GM04504 (cell line): Measurements from ENCODE around the gene CORO7.
A peak's percentile ranks its signal among the peaks of the same experiment; 100 is the strongest.

Source experiments
- DNase-seq: peaks from one replicate; pipeline ENCODE4 v3.0.0-alpha.2; 2012; ENCODE audit warnings: low read depth

CORO7 gene

DNA sequence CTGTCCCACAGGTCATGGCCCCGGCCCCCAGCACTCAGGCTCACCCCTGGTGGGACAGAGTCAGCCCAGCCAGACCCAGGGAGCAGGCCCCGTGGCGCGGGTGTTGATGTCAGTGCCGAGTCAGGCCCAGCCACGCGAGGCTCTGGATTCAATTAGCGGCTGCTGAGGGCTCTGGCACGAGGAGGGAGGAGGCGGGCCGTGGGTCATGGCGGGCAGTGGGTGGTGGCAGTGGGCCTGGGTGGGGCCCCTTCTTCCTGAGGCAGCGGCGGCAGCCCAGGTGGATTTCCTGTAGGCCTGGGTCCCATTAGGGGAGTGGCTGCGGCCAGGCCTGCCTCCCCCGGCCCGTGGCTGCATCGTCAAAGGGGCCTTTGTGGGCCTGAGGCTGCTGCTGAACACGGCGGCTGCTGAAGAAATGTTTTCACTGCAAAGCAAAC lies 31.9 kb downstream of the CORO7 start:
- peak; percentile 64 for DNase-seq

DNA sequence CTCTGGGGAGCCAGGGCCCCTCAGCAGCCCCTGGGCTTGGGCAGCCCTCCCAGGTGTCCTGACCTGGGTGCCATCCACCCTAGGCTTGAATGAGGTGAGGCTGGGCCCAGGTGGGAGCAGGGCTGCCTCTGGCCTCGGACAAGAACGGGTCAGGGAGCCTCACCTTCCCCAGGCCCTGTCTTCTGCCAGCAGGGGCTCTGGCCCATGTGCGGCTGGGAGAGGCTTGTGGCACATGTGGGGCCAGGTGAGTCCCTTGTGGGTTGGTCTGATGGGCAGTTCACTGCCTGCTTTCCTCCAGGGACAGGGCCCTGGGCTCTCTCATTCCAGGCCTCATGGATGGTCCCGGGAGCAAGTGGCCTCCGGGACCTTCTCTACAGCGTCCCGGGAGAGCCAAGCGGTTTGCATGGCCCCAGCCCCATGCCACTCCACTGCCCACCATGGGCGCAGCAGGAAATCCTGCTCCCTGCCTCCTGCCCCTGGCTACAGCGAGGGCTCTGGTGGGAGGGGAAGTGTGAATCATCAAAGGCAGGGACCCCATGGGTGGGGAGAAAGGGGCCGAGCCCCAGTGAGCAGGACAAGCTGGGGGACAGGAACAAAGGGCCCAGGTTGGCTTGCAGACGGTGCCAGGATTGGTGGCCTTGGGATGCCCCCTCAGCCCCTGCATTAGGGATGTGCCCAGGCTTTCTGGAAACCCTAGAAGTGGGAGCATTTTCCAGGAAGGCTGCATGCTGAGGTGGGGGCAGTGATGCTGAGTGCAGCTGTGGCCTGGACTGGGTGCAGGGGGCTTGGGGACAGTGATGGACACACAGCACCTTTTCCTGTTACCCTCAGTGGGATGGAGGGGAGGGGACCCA lies 32.6 kb downstream of the CORO7 start:
- DNase-seq, result no peak

DNA sequence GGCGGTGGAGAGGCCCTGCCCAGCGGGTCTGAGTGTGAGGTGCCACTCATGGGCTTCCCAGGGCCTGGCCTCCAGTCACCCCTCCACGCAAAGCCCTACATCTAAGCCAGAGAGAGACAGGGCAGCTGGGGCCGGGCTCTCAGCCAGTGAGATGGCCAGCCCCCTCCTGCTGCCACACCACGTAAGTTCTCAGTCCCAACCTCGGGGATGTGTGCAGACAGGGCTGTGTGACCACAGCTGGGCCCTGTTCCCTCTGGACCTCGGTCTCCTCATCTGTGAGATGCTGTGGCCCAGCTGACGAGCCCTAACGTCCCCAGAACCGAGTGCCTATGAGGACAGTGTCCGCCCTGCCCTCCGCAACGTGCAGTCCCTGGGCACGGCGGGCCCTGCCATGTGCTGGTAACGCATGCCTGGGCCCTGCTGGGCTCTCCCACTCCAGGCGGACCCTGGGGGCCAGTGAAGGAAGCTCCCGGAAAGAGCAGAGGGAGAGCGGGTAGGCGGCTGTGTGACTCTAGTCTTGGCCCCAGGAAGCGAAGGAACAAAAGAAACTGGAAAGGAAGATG lies 33.5 kb downstream of the CORO7 start:
- no peak for DNase-seq

DNA sequence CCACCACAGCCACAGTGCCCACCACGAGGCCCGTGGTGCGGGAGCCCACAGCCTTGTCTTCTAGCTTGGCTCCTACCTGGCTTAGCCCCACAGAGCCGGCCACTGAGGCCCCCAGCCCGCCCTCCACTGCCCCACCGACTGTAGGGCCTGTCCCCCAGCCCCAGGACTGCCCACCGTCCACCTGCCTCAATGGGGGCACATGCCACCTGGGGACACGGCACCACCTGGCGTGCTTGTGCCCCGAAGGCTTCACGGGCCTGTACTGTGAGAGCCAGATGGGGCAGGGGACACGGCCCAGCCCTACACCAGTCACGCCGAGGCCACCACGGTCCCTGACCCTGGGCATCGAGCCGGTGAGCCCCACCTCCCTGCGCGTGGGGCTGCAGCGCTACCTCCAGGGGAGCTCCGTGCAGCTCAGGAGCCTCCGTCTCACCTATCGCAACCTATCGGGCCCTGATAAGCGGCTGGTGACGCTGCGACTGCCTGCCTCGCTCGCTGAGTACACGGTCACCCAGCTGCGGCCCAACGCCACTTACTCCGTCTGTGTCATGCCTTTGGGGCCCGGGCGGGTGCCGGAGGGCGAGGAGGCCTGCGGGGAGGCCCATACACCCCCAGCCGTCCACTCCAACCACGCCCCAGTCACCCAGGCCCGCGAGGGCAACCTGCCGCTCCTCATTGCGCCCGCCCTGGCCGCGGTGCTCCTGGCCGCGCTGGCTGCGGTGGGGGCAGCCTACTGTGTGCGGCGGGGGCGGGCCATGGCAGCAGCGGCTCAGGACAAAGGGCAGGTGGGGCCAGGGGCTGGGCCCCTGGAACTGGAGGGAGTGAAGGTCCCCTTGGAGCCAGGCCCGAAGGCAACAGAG lies 34.2 kb downstream of the CORO7 start:
- no peak for DNase-seq

DNA sequence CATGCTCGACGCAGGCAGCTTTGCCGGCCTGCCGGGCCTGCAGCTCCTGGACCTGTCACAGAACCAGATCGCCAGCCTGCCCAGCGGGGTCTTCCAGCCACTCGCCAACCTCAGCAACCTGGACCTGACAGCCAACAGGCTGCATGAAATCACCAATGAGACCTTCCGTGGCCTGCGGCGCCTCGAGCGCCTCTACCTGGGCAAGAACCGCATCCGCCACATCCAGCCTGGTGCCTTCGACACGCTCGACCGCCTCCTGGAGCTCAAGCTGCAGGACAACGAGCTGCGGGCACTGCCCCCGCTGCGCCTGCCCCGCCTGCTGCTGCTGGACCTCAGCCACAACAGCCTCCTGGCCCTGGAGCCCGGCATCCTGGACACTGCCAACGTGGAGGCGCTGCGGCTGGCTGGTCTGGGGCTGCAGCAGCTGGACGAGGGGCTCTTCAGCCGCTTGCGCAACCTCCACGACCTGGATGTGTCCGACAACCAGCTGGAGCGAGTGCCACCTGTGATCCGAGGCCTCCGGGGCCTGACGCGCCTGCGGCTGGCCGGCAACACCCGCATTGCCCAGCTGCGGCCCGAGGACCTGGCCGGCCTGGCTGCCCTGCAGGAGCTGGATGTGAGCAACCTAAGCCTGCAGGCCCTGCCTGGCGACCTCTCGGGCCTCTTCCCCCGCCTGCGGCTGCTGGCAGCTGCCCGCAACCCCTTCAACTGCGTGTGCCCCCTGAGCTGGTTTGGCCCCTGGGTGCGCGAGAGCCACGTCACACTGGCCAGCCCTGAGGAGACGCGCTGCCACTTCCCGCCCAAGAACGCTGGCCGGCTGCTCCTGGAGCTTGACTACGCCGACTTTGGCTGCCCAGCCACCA lies 35.1 kb downstream of the CORO7 start:
- DNase-seq, result no peak

DNA sequence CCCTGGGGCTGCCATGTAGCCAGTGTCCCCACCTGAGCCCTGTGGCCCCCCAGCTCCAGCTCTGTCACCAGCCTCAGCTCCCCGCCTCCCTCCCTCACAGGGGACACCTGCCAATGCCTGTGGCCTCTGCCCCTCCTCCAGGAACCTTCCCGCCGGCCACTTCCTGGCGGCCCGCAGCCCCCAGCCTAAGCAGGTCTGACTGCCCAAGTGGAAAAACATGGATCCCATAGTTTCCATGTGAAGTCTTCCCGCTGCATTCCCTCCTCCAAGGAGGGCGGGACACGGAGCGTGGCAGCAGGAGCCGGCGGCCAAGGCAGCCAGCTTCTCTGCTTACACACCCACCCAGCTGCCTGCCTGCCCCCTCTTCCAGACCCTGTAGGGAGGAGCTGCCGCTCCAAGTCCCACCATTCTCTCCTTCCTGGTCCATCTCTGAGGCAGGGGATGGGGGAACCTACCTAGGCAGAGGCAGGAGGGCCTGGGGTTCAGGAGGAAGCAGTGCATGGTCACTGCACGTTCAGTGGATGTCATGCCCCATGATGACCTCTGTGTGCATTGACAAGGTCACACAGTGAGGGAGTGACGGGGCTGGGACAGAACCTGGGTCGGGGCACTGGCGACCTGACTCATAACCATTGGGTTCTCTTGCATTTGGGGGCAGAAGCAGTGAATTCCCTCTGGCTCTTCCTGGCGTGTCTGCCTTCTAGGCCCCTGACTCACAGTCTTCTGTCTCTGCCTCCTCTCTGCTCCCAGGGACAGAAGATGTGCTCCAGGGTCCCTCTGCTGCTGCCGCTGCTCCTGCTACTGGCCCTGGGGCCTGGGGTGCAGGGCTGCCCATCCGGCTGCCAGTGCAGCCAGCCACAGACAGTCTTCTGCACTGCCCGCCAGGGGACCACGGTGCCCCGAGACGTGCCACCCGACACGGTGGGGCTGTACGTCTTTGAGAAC lies 36.0 kb downstream of the CORO7 start:
- no peak for DNase-seq

DNA sequence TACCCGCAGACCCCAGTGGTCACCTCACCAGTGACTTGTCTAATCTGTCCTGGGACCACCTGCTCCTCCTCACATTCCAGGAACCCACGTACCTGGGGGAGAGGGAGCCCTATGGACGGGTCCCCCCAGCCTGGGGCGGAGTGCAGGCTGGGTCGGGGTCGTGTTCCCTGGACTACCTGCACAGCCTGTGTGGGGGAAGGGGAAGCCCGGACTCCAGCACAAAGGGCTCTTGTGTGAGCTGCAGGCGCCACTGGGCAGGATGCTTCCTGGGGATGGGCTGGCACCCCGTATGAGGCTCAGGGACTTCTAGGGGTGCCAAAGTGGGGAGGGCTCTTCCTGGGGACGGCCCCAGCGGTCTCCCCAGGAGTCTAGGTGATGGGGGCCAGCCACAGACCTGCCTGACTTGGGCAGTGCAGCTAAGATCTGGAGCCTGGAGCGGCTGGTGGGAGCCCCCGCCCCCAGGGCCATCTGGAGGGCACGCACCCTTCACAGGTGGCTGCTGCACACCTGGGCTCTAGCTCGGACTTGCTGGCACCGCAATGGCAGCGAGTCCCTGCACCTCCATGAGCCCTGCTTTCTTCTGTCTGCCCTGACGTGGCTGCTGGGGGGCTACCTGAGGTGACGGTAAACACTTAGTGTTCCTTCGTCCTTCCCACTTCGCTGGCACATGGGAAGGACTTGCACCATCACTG lies 37.3 kb downstream of the CORO7 start:
- DNase-seq, result no peak

DNA sequence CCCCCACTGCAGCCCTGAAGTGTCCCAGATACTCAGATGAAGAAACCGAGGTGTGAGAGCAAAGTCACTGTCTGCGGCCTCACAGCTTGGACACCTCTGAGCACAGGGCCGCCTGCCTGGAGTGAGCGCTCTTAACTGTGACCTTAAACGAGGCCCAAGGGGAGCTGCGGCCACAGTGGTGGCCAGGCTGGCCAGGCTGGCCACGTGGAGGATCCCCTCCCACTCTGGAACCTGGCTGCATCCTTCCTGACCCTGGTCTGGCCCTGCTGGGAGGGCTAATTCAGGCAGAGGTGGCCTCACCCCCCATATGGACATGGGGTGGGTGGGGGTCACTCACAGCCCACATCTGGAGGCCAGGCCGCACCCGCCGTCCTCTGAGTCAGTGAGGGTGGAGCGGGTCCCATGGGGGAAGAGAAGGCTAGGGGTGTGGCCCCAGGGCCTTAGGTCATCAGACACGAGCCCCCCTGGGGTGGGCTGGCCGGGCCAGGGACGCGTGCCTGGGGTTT lies 38.2 kb downstream of the CORO7 start:
- peak; percentile 70 for DNase-seq

DNA sequence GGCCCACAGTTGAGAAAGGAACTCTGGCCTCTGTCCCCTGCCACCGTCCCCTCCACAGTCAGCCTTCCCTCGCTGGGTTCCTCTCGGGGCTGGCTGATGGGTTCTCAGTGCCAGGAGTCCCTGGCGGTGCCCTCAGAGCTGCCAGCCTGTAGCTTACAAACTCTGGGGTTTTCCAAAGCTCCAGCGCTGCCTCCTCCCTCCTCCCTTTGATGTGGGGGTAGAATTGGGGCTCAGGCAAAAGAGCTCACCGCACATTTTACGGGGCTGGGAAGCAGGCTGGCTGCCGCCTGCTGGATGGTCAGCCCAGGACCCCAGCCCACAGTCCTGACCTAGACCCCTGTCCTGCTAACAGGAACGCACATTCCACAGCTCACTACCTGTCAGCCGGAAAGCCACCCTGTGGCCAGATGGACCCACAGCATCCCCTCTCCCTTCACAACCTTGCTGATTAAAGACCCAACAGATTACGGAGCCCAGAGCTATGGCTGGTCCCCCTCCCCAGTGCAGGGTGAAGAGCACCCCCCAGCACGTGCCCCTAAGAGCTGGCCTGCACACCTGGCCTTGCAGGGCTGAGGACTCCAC lies 38.7 kb downstream of the CORO7 start:
- DNase-seq, result no peak

DNA sequence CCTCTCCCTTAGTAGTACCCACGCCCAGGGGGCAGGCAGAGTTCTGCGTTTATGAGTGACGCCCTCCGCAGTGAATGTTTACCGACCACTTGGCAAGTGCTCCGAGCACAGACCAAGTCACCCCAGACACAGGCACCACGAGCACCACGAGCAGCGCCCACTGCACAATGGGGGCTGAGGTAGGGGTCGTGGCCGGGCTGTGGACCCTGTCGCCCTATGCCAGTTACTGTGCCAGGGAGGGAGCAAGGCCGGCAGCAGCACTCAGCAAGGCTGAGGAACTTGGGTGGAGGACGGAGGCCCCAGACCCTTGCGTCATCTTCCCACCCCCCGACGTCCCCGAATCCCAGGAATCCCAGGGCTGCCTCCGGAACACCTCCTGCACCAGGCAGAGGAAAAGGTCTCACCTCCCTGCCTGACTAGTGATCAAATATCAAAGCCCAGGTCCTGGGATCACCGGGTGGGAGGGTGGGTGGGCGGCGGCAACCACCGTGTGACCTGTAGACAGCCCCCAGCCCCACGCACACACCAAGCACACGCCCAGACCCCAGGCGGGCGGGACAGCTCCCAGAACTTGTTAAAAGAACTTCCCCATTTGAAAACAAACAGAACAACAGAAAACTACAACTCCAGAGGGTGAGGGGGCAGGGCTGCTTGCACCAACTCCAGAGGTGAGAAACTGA lies 39.4 kb downstream of the CORO7 start:
- no peak for DNase-seq

DNA sequence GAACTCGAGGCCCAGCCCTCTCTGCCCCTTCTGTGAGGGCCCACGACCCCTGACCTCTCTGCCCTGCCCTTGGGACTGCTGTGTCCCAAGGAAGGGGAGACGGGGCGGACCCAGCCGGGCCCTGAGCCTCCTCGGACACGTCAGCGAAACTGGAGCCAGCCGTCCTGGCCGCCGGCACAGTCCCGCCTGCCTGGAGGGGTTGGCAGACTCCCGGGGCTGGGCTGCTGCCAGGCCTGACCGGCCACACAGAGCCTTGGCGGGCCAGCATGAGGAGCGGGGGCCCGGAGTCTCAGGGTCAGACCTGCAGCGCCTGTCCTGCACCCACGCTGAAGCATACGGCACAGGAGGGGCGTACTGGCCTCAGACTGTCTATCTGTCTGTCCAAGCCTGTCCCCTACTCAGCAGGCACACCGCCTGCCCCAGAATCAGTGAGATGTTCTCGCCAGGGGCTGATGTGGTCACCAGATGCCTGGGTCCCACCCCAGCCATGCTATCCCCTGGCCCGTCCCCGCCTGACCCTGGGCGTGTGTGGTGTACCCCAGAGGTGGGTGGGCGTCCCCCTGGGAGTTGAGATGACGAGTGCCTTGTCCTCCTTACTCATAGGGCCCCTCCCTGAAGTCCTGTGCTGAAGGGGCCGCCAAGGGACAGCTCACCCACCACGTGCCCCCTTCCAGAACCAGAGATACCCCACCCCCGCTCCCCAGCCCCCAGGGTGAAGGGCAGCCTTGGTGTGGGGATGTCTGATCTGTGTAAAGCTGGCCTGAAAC lies 40.1 kb downstream of the CORO7 start:
- DNase-seq, result peak; percentile 82

DNA sequence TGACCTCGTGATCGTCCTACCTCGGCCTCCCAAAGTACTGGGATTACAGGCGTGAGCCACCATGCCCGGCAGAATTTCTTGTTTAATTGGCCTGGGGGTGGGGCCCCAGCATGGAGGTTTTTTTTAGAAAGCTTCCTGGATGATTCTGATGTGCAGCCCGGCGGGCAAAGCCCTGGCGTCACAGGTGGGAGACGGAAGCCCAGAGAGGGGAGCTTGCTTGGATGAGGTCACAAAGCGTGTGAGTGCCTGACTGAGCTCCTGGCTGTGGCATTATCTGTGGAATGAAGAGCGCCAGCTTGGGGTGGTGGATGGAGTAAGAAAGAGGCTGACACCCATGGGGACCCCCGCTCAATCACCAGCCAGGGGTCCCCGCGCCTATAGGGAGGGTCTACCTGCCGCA lies 40.7 kb downstream of the CORO7 start:
- DNase-seq, result no peak

DNA sequence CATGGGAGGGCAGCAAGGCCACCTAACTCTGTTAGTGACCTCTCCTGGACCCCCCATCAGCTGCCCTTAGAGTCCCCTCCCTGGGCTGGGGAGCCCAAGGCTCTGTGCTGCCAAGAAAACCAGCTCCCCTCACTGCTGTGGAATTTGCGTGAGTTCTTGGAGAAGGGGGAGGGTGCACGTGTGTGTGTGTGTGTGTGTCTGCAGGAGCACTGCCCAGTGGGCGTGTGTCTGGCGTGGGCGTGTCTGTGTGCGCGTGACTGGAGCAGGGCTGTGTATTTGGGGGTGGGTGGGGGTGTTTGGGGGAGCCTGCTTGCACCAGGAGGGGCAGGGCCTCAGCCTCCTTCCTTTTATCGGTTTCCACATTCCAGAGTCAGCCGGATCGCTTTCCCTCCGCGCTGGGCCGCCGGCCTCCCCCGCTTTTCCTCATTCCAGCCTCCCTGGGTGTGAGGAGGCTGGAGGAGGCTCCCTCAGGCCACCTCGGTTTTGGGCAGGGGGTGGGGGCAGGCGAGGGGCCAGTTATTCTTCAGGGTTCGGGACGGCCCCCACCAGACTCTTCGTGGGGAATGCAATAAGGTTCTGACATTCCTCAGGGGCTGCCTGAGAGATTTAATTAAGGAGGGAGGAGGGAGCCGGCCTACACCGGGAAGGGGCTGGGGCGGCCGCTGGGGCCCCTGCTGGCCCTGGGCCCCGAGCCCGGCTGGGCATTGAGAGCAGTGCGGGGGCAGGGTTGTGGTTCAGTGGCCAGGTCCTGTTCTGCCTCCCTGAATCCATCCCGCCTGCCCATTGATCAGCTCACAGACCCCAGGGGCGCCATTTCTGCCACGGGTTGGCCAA lies 42.3 kb downstream of the CORO7 start:
- DNase-seq, result peak; percentile 95

DNA sequence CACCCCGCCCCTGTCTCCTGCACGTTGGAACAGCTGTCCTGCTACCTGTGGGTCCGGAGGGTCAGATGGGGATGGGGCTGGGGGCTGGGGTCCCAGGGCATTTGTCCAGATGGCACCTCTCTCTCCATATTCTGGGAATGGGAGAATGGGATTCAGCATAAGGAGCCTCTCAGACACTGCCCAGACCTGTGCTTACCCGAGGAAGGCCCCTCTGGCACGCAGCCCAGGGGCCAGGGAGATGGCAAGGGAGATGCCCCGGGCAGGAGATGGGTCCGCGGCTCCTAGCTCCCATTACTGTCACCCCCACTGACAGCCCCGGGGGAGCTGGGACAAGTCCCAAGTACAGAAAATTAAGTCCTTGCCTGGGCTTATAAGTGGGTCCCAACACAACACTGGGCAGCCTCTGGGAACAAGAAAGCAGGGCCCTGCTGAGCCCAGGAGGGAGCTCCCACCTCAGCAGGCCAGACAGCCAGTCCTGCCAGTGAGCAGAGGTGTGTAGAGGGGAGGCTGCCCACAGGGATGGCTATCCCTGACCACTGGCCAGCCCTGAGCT lies 43.0 kb downstream of the CORO7 start:
- no peak for DNase-seq

DNA sequence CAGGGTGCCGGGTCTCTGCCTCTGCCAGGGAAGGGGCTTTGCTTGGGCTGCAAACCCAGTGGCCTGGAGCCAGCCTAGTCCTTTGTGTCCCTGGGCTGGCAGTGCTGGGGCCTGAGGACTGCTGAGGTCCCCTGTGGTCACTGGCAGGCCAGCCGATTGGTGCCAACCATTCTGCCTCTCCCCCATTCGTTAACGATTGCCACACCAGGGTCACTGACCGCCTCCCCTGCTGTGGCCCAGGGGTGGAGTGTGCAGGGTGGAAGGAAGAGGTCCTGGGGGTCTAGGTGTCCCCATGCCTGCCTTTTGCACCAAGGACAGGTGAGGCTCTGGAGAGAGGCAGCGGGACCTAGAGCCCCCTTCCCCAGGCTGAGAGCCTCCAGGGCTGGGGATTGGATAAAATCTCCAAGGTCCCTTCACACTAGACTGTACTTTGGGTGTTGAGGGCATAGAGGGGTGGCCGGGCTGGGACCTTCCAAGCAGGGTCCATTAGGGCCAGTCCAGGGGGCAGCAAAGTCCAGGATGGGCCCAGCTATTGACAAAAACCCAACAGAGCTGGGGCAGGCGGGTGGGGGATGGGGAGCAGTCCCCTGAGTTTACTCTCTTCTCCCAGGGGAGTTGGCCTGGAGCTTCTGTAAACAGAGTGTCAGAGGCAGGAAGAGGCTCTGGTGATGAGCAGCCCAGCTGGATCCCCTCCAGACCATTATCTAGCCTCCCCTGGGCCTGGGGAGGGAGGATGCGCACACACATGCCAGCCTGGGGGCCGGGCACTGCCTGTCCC lies 43.6 kb downstream of the CORO7 start:
- DNase-seq, result no peak

DNA sequence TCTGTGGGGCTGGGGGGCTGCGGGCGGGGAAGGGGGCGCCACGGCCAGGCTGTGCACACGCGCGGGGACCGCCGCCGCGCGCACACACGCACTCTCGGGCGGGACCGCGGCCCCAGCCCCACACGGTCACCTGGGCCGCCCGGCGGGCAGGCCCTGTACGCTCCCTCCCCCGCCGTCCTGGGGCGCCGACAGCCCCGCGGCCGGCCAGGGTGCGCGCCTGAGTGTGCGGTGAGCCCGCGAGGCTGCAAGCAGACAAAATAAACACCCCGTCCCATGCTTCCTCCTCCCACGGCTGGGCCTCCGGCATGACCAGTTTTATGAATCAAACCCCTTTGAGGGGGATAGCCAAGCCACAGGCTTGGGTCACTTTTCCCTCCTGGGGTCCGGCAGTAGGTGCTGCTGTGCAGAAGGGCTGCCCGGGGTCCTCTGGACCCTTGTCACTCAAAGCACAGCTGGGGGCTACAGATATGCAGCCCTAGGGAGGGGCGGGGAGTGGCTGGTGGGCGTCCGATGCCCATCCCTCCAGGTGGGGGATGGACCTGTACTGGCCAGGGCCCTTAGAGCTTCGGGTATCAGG lies 44.3 kb downstream of the CORO7 start:
- DNase-seq, result no peak
